ENCODE data around the gene KIRREL1. TPM values are rescaled to one million over a fixed set of nuclear protein-coding genes. Genes with fewer than 3 reads are reported as not detected.

KIRREL1 gene
- total and polyA plus RNA-seq, 2 donors from 2014 or later, result 13.7 to 54.9 TPM

DNA sequence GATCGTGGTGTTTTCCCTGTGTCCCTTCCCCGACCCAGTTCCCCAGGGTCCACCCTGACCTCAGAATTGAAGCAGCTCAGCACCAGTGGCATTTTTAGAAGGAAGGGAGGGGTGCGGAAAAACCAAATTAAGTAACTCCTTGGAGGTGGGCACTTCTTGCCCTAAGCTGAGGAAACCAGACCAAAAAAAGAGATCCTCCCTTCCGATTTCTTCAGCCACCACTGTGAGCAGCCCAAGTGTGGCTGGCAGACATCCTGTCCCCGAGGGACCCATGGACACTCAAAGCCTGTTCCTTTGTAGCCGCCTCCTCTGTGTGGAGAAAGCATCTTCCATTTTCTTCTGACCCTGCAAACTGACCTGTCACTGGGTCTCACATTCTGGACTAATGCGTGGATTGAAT lies 31.3 kb downstream of the KIRREL1 start:
- no peak for FAIRE-seq

DNA sequence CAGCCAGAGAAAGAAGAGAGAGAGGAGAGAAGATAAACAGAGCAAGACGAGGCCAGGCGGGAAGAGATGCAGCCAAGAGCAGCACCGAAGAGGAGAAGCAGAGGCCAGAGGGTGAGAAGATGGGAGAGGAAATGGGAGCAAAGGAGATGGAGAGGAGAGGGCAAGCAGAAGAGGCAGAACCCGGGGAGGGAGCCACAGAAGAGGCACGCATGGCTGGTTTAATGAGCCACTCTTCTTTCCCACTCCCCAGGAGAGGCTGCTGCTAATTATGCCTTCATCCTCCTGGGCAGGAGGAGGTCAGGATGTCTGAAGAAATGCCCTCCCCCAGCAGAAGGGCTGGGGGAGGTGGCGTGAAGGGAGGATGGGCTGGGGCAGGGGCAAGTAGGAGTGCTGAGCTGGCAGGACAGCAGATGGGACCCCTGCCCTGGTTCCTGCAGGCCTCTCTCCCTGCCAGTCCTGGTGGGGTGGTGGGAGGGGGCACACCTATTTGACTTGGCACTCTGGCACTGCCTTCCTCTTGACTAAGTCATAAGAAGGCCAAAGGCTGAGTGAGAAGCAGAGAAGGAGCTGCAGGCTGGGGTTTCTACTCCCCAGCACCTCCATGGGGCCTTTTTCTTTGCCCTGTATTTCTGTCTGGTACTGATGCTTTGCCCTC lies 32.3 kb downstream of the KIRREL1 start:
- Histone ChIP-seq H3K36me3 (ENCODE audit: control insufficient read depth in 2 of 3, insufficient read depth in 3 of 3, low read length in 3 of 3) (no peaks in the 10 kb centered on the region), H3K27ac (ENCODE audit: low read depth in 2 of 2, low read length in 2 of 2) (peak overlapping the region in 1 of 2 donors; percentile 13), H3K9ac (ENCODE audit: low read length in 3 of 3) (no peak overlapping the region), H3K4me1 (ENCODE audit: control insufficient read depth in 2 of 3, insufficient read depth in 2 of 3, low read depth in 1 of 3, low read length in 3 of 3) (peaks cover 0 to 24% (median 8%) of the 10 kb centered on the region in 3 donors), H3K9me3 (ENCODE audit: control insufficient read depth in 2 of 3, insufficient read depth in 1 of 3, low read length in 3 of 3) (no peaks in the 10 kb centered on the region), H3K27me3 (ENCODE audit: control insufficient read depth, insufficient read depth, low read length) (no peaks in the 10 kb centered on the region), H3K4me3 (ENCODE audit: low read length in 3 of 3) (no peak overlapping the region)
- peak in 4 of 5 donors; percentile 72 to 84 (median 80) for DNase-seq
- intact Hi-C loops (cut with DNase I), result no loop called here
- TF ChIP-seq, protein P1, sequence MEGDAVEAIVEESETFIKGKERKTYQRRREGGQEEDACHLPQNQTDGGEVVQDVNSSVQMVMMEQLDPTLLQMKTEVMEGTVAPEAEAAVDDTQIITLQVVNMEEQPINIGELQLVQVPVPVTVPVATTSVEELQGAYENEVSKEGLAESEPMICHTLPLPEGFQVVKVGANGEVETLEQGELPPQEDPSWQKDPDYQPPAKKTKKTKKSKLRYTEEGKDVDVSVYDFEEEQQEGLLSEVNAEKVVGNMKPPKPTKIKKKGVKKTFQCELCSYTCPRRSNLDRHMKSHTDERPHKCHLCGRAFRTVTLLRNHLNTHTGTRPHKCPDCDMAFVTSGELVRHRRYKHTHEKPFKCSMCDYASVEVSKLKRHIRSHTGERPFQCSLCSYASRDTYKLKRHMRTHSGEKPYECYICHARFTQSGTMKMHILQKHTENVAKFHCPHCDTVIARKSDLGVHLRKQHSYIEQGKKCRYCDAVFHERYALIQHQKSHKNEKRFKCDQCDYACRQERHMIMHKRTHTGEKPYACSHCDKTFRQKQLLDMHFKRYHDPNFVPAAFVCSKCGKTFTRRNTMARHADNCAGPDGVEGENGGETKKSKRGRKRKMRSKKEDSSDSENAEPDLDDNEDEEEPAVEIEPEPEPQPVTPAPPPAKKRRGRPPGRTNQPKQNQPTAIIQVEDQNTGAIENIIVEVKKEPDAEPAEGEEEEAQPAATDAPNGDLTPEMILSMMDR (IDR thresholded peaks at IDR 0.05; ENCODE audit: borderline replicate concordance, extremely low read depth, insufficient read depth), result no peak
- no peak for FAIRE-seq

More for the DNA sequence above, 31.3 kb downstream of the KIRREL1 start:
- no peak overlapping the region for H3K4me3 ChIP-seq (ENCODE audit: low read length in 3 of 3)
- H3K9ac ChIP-seq (ENCODE audit: low read length in 3 of 3), result no peak overlapping the region
- H3K27me3 ChIP-seq (ENCODE audit: control insufficient read depth, insufficient read depth, low read length), result no peaks in the 10 kb centered on the region
- intact Hi-C loops (cut with DNase I), result no loop called here
- TF ChIP-seq, protein P1 (IDR thresholded peaks at IDR 0.05; ENCODE audit: borderline replicate concordance, extremely low read depth, insufficient read depth), result no peak
- no peaks in the 10 kb centered on the region for H3K9me3 ChIP-seq (ENCODE audit: control insufficient read depth in 2 of 3, insufficient read depth in 1 of 3, low read length in 3 of 3)
- peaks cover 6 to 31% (median 16%) of the 10 kb centered on the region in 3 donors for H3K4me1 ChIP-seq (ENCODE audit: control insufficient read depth in 2 of 3, insufficient read depth in 2 of 3, low read depth in 1 of 3, low read length in 3 of 3)
- no peaks in the 10 kb centered on the region for H3K36me3 ChIP-seq (ENCODE audit: control insufficient read depth in 2 of 3, insufficient read depth in 3 of 3, low read length in 3 of 3)
- DNase-seq, result no peak
- H3K27ac ChIP-seq (ENCODE audit: low read depth in 2 of 2, low read length in 2 of 2), result peak overlapping the region in 1 of 2 donors; percentile 13

DNA sequence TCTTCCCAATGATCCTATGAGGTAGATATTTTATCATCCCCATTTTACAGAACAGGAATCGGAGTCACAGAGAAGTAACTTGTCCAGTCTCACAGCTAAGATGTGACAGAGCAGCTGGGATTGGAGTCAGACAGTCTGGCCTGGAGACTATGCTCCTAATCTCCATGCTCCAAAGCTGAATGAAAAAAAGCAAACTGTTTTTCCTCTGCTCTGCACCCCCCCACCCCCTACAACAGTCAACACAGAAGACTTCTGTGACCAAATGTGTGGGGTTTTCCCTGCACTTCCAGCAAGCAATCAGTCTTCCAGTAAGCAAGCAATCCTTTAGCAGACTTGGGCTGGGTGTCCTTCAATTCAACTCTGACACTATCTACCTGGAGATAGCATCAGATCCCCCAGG lies 33.2 kb downstream of the KIRREL1 start:
- Histone ChIP-seq H3K36me3 (ENCODE audit: control insufficient read depth in 2 of 3, insufficient read depth in 3 of 3, low read length in 3 of 3) (no peaks in the 10 kb centered on the region), H3K27ac (ENCODE audit: low read depth in 2 of 2, low read length in 2 of 2) (no peak overlapping the region), H3K4me3 (ENCODE audit: low read length in 3 of 3) (no peak overlapping the region), H3K9ac (ENCODE audit: low read length in 3 of 3) (no peak overlapping the region), H3K4me1 (ENCODE audit: control insufficient read depth in 2 of 3, insufficient read depth in 2 of 3, low read depth in 1 of 3, low read length in 3 of 3) (peaks cover 0 to 21% (median 0%) of the 10 kb centered on the region in 3 donors), H3K27me3 (ENCODE audit: control insufficient read depth, insufficient read depth, low read length) (no peaks in the 10 kb centered on the region), H3K9me3 (ENCODE audit: control insufficient read depth in 2 of 3, insufficient read depth in 1 of 3, low read length in 3 of 3) (no peaks in the 10 kb centered on the region)
- TF ChIP-seq, protein P1 (IDR thresholded peaks at IDR 0.05; ENCODE audit: borderline replicate concordance, extremely low read depth, insufficient read depth), result no peak
- no peak for FAIRE-seq
- DNase-seq, result no peak
- intact Hi-C loops (cut with DNase I), result no loop called here

All from kidney (tissue), 14 donors.